RWPE1 (cell line): Measurements from ENCODE around the gene EFCAB5.
"Not testable (repeated sequence)": the region's sequence is repeated elsewhere in the genome, so short reads cannot be mapped to it uniquely, and the experiment has no call there.

ENCODE experiments used
- CTCF ChIA-PET: fragments of 350-600 bp; sonication (Branson Sonifier 250); formaldehyde crosslinking; extraction: SDS; loops from one replicate; lab custom pipeline; 2021; lab: Yijun Ruan, JAX
- POLR2A ChIA-PET: fragments of 400-600 bp; formaldehyde crosslinking; extraction: SDS; loops from one replicate; lab custom pipeline; 2020; ENCODE audit warnings: antibody characterized with exemption; ENCODE audit not compliant: low non-redundant PET; lab: Yijun Ruan, JAX
- DNase-seq: peaks from one replicate; pipeline ENCODE4 v3.0.0; 2012; ENCODE audit warnings: low spot score
- H3K27ac ChIP-seq: fragments of 450-650 bp; 2 replicates; pipeline ENCODE4 v1.5.1; 2017
- TF ChIP-seq, protein P1 (sequence below): fragments of 450-650 bp; conservative IDR thresholded peaks from 2 replicates; pipeline ENCODE4 v1.5.1; 2017; ENCODE audit warnings: low read depth, mild to moderate bottlenecking

The EFCAB5 gene

GRCh38 chr17:30130121-30130520 lies 188.7 kb downstream of the EFCAB5 start:
- ChIA-PET POLR2A (no interaction called here), CTCF (interaction anchor here (0.7 kb wide), 1 partner anchor 981 kb away, joined by 3 read pairs; no protein-coding TSS in a partner anchor)
- TF ChIP-seq, protein P1, sequence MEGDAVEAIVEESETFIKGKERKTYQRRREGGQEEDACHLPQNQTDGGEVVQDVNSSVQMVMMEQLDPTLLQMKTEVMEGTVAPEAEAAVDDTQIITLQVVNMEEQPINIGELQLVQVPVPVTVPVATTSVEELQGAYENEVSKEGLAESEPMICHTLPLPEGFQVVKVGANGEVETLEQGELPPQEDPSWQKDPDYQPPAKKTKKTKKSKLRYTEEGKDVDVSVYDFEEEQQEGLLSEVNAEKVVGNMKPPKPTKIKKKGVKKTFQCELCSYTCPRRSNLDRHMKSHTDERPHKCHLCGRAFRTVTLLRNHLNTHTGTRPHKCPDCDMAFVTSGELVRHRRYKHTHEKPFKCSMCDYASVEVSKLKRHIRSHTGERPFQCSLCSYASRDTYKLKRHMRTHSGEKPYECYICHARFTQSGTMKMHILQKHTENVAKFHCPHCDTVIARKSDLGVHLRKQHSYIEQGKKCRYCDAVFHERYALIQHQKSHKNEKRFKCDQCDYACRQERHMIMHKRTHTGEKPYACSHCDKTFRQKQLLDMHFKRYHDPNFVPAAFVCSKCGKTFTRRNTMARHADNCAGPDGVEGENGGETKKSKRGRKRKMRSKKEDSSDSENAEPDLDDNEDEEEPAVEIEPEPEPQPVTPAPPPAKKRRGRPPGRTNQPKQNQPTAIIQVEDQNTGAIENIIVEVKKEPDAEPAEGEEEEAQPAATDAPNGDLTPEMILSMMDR, result no peak
- DNase-seq, result no peak
- H3K27ac ChIP-seq, result no peak overlapping the region

DNA sequence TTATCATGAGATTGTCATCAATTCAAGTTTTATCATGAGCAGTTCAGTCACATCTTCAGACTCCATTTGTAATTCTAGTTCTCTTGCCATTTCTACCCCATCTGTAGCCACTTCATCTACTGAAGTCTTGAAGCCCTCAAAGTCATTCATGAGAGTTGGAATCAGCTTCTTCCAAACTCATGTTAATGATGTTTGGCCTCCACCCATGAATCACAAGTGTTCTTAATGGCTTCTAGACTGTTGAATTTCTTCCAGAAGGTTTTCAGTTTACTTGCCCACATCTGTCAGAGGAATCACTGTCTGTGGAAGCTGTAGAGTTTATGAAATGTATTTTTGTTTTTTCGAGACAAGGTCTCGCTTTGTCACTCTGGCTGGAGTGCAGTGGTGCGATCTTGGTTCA lies 191.2 kb downstream of the EFCAB5 start:
- TF ChIP-seq, protein P1, result no peak
- DNase-seq, result no peak
- H3K27ac ChIP-seq, result no peak overlapping the region
- POLR2A ChIA-PET, result no interaction called here
- CTCF ChIA-PET, result interaction anchor here (0.6 kb wide), 2 partner anchors 9 to 1428 kb away, joined by 3 to 4 read pairs; no protein-coding TSS in a partner anchor

GRCh38 chr17:30133197-30133596 lies 191.8 kb downstream of the EFCAB5 start:
- ChIA-PET CTCF (interaction anchor here (0.6 to 1.9 kb wide), 5 partner anchors 8 to 1429 kb away, joined by 3 to 10 read pairs (median 4); no protein-coding TSS in a partner anchor), POLR2A (interaction anchor here (0.6 kb wide), 1 partner anchor 158 kb away, joined by 3 read pairs; the partner anchor contains the start of gene BLMH)
- DNase-seq, result no peak

GRCh38 chr17:30134551-30134950 lies 193.1 kb downstream of the EFCAB5 start:
- TF ChIP-seq, protein P1, result no peak
- CTCF ChIA-PET, result interaction anchor here (0.6 to 1.9 kb wide), 2 partner anchors 10 to 30 kb away, joined by 6 to 10 read pairs; no protein-coding TSS in a partner anchor
- H3K27ac ChIP-seq, result no peak overlapping the region
- POLR2A ChIA-PET, result no interaction called here
- DNase-seq, result no peak

More at GRCh38 chr17:30133197-30133596, 191.8 kb downstream of the EFCAB5 start:
- no peak overlapping the region for H3K27ac ChIP-seq
- TF ChIP-seq, protein P1, result no peak

- CTCF ChIA-PET, result no interaction called here
- no peak overlapping the region for H3K27ac ChIP-seq
- POLR2A ChIA-PET, result no interaction called here
- no peak for DNase-seq
- TF ChIP-seq, protein P1, result no peak
Observed at GRCh38 chr17:30137158-30137557, 195.7 kb downstream of the EFCAB5 start.

GRCh38 chr17:30147860-30148259 lies 206.4 kb downstream of the EFCAB5 start:
- POLR2A ChIA-PET, CTCF ChIA-PET, DNase-seq: not testable (repeated sequence)
- H3K27ac ChIP-seq, result peak overlapping the region; percentile 48

DNA sequence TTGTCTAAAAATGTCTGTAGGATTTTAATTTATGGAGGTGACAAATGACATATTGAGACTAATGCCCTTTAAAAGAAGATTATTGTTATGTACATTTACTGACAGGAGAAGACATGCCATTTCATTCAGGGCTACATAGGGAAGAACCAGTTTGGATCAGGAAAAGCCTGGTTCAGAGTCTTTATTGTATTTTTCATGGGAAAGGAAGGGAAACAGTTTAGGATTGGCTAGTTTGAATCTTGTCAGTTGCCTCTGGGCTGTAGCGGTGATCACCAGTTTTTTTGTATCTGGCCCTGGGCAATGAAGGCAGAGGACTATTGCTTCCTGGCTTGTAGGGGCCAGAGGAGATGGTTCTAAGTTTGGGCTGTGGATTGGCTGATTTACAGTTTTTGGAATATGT lies 206.9 kb downstream of the EFCAB5 start:
- no peak overlapping the region for H3K27ac ChIP-seq
- DNase-seq, result no peak
- TF ChIP-seq, protein P1, result no peak
- CTCF ChIA-PET, result no interaction called here
- POLR2A ChIA-PET, result no interaction called here
